MM.1S (cell line): ENCODE results near the gene TANC2.

Source experiments
- CTCF ChIP-seq: fragments of 300-600 bp; sonication (generic); IDR thresholded peaks from 2 replicates; pipeline ENCODE4 v1.5.1; 2016; ENCODE audit warnings: antibody characterized with exemption, low read length, mixed read lengths
- EZH2 ChIP-seq: fragments of 300-600 bp; sonication (generic); optimal IDR thresholded peaks from 2 replicates; pipeline ENCODE3; 2017; ENCODE audit warnings: low read depth, mild to moderate bottlenecking, antibody characterized with exemption, low read length, mixed read lengths
- EZH2phosphoT487 ChIP-seq: fragments of 300-600 bp; sonication (generic); IDR thresholded peaks from 2 replicates; pipeline ENCODE4 v1.6.1; 2018; ENCODE audit warnings: antibody characterized with exemption, low read length

- TF ChIP-seq CTCF: no peak
- TF ChIP-seq EZH2: no peak
- TF ChIP-seq EZH2phosphoT487: no peak
Measured at GRCh38 chr17:62967205-62967529, 1.1 kb downstream of the TANC2 start.
